GM12892 (cell line): ENCODE data around the gene TRIO.

Experiments used
- POLR2AphosphoS5 ChIP-seq: IDR thresholded peaks from 2 replicates; pipeline ENCODE4 v1.6.1; 2011; ENCODE audit warnings: low read depth, low read length, control low read depth
- TAF1 ChIP-seq: IDR thresholded peaks from 2 replicates; pipeline ENCODE4 v1.6.1; 2011; ENCODE audit warnings: low read depth, mild to moderate bottlenecking, control low read depth, low read length, borderline replicate concordance

DNA sequence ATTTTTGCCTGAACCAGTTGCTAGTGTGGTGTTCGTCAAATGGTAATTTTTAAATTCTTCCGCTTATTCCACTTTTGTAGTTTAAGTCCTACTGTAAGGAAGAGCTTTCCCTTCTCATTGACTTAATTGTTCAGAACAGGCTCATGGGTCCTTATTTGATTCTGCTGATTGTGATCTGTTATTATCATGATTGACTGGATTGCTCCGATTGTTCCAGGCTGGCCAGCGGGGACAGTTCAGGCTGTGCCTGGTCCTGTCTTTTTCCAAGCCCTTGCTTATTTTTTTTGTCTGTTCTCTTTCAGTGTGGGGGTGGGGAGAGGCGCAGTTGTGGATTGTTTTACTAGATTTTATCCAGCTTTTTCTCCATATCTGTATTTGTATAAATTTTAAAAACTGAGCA lies 52.4 kb downstream of the TRIO start:
- no peak for TF ChIP-seq TAF1
- no peak for TF ChIP-seq POLR2AphosphoS5
